MM.1S (cell line): Measurements from ENCODE around the gene SFT2D3.

Experiments
- CTCF ChIP-seq: fragments of 300-600 bp; sonication (generic); IDR thresholded peaks from 2 replicates; pipeline ENCODE4 v1.5.1; 2016; ENCODE audit warnings: antibody characterized with exemption, low read length, mixed read lengths
- EZH2 ChIP-seq: fragments of 300-600 bp; sonication (generic); optimal IDR thresholded peaks from 2 replicates; pipeline ENCODE3; 2017; ENCODE audit warnings: low read depth, mild to moderate bottlenecking, antibody characterized with exemption, low read length, mixed read lengths

DNA sequence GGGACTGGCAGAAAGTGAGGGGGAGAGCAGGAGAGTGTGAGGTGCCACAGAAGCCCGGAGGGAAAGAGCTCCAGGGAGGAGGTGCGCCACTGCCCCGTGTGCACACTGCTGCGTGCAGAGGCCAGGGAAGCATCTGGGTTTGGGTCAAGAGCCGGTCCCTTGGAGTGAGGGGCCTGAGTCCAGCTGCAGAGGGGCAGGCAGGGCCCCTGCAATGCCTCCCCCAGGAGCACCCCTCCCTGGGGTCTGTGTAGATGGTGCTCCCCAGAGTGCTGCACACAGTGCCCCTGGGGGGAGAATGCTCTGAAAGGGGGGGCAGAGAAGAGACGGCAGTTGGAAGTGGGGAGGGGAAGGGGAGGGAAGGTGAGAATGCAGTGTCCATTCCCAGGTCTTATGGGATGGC is 22.3 kb upstream of the SFT2D3 start:
- no peak for TF ChIP-seq CTCF
- TF ChIP-seq EZH2, result no peak
